ENCODE results near the gene AADACL3. TPM values are rescaled to one million over a fixed set of nuclear protein-coding genes. Genes with fewer than 3 reads are reported as not detected.

The AADACL3 gene
- total and polyA plus RNA-seq, 2 of the 8 experiments (the other 6 are each of a cell fraction or from before 2014, with no cell fraction given), result 0.33 to 2.3 TPM

DNA sequence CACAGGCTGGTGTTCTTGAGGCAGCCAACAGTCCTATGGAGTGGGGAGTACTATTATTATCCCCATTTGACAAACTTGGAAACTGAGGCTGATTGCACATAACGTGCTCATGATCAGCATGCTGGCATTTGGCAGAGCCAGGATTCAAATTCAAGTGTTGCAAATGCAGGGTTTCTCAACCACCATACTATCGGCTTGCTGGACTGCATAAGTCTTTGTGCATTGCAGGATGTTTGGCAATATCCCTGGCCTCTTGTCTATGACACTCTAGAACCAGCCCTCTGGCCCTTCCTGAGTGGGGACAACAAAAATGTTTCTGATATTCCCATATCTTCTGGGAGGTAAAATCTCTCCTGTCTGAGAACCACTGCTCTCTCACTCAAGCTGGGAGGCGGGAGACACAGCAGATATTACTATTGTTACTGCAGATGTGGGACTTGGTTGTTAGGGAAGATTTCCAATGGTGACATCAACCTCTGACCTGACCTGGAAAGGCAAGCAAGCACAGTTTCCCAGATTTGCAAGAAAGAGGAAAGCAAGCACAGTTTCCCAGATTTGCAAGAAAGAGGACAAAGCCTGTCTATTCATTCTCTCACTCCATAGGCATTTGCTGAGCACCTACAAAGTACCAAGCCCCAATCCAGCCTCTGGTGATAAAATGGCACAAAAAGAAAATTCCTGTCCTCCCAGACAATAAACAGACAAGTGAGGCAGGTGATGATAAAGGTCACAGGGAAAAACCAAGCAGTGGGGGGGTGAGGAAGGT lies 1.0 kb upstream of the AADACL3 start (continued):
- no peak for TF ChIP-seq CTCF (IDR thresholded peaks at IDR 0.05; ENCODE audit: control extremely low read depth in 1 of 3, insufficient read depth in 1 of 3, low read depth in 1 of 3, low read length in 3 of 3)
- TF ChIP-seq JUND (IDR thresholded peaks at IDR 0.05; ENCODE audit: low read length), result no peak
- TF ChIP-seq SP1 (IDR thresholded peaks at IDR 0.05; ENCODE audit: low read depth, low read length), result no peak
